ENCODE results near the gene C2CD3.

The C2CD3 gene

DNA sequence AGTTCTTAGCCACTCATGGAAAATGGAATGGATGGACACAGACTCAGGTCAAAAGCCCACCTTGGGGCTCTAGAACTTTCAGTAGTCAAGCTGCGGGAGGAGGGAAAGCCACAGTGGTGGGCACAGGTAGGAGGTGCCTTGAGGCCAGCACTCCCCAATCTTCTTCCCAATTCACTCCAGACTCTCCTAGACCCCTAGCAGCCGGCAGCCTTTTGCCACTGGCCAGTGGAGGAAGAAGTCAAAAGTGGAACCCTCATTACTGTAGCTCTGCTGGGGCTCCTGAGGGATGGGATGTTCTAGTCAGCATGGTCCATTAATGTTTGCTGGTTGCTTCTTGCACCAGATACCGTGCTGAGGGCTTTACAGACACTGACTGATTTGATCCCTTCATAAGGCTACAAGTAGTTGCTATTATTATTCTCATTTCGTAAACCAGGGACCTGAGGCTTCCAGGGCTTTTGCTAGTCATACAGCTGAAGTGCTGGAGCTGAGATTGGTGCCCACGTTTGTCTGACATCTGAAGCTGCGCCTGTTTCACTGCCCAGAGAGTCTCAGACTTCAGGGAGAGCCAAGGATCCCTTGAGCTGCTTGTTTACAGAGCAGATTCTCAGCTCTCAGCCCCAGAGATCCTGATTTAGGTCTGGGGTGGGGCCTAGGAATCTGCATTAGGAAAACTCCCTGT lies 163.0 kb downstream of the C2CD3 start:
- in situ Hi-C loops (cut with MboI; ENCODE audit: low pct_unique_long_range_greater_than_20kb, low sequenced_read_pairs, unreplicated experiment): no loop called here
- DNase-seq (ENCODE audit: low spot score): no peak
- no peak for TF ChIP-seq CTCF (IDR thresholded peaks at IDR 0.05; ENCODE audit: extremely low read depth, insufficient read depth, missing control alignments)

- no peak for DNase-seq (ENCODE audit: low spot score)
- in situ Hi-C loops (cut with MboI; ENCODE audit: low pct_unique_long_range_greater_than_20kb, low sequenced_read_pairs, unreplicated experiment): no loop called here
- no peak for TF ChIP-seq CTCF (IDR thresholded peaks at IDR 0.05; ENCODE audit: extremely low read depth, insufficient read depth, missing control alignments)
Measured at GRCh38 chr11:74006743-74007304, 164.0 kb downstream of the C2CD3 start.

GRCh38 chr11:74005721-74006517 lies 164.9 kb downstream of the C2CD3 start:
- DNase-seq (ENCODE audit: low spot score): no peak
- in situ Hi-C loops (cut with MboI; ENCODE audit: low pct_unique_long_range_greater_than_20kb, low sequenced_read_pairs, unreplicated experiment): no loop called here
- no peak for TF ChIP-seq CTCF (IDR thresholded peaks at IDR 0.05; ENCODE audit: extremely low read depth, insufficient read depth, missing control alignments)

DNA sequence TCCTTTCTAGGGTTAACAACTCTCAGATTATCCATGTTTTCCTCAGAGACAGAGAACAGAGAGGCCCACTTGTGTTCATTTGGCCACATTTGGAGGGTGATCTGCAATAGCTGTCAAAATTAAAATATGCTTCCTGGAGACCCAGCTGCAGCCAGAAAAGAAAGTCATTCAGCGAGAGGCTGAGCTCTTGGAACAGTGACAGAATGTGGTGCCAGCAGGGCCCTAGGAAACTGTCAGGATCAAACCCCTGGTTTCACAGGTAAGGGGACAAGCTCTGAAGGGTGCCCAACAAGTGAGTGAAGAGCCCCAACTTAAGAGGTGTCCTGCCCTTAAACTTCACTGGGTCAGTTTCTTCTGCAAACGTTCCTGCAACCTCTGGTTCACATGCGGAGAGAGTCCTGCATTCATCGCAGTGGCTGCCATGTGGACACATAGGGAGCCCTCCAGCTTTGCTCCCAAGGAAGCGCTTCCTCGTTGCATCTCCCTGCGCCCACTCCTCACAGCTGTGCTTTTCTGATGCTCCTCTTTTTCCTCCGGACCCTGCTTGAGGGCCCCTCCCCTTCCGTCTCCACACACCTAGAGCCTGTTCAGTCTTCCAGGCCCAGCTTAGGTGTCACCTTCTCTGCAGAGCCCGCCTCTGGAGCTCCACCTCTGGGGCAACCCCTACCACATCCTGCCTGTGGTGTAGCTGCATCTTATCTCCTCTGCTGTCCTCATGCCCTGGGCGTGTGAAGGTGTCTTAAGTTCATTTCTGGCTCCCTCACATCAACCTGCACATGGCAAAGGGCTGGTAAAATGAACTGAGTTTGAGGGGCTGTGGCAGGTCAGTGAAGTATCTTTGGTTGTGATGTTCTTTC lies 165.8 kb downstream of the C2CD3 start:
- in situ Hi-C loops (cut with MboI; ENCODE audit: low pct_unique_long_range_greater_than_20kb, low sequenced_read_pairs, unreplicated experiment): no loop called here
- TF ChIP-seq CTCF (IDR thresholded peaks at IDR 0.05; ENCODE audit: extremely low read depth, insufficient read depth, missing control alignments): no peak
- DNase-seq (ENCODE audit: low spot score): no peak

- DNase-seq (ENCODE audit: low spot score): no peak
- in situ Hi-C loops (cut with MboI; ENCODE audit: low pct_unique_long_range_greater_than_20kb, low sequenced_read_pairs, unreplicated experiment): no loop called here
- no peak for TF ChIP-seq CTCF (IDR thresholded peaks at IDR 0.05; ENCODE audit: extremely low read depth, insufficient read depth, missing control alignments)
Measured at GRCh38 chr11:74004046-74004695, 166.6 kb downstream of the C2CD3 start.

DNA sequence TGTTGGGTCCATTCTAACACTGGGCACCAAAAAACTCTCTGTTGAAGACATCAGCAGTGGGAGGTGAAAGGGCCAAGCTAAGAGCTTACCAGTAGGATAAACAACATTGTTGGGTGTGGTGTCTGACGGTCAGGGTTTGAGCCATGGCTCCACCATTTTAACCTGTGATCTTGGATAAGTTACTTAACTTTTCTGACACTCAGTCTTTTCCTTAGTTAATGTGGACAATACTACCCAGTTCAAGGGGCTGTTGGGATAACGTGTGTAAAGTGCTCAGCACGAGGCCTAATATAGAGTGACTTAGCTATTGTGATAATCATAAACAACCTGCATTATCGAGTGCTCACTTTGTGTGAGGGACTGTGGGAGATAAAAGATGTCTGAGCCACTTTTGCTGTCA lies 168.0 kb downstream of the C2CD3 start:
- in situ Hi-C loops (cut with MboI; ENCODE audit: low pct_unique_long_range_greater_than_20kb, low sequenced_read_pairs, unreplicated experiment): no loop called here
- no peak for DNase-seq (ENCODE audit: low spot score)
- TF ChIP-seq CTCF (IDR thresholded peaks at IDR 0.05; ENCODE audit: extremely low read depth, insufficient read depth, missing control alignments): no peak

All from GM13977 (cell line).